Measurements from ENCODE around the gene RFFL.
"Not testable (repeated sequence)": the region's sequence is repeated elsewhere in the genome, so short reads cannot be mapped to it uniquely, and the experiment has no call there.

RFFL gene

GRCh38 chr17:35051183-35051578, 12.3 kb downstream of the RFFL start:
- no peak overlapping the region for H3K4me3 ChIP-seq (replicated peaks; ENCODE audit: low read depth, low read length)
- DNase-seq (ENCODE audit: extremely low read depth, low read depth) = no peak
- TF ChIP-seq CTCF (IDR thresholded peaks at IDR 0.05; ENCODE audit: low read depth, low read length, missing control alignments) = no peak

- DNase-seq (ENCODE audit: extremely low read depth, low read depth) = no peak
- H3K4me3 ChIP-seq (replicated peaks; ENCODE audit: low read depth, low read length) = no peak overlapping the region
- no peak for TF ChIP-seq CTCF (IDR thresholded peaks at IDR 0.05; ENCODE audit: low read depth, low read length, missing control alignments)
Measured at GRCh38 chr17:35050170-35050569, 13.3 kb downstream of the RFFL start.

- TF ChIP-seq CTCF (IDR thresholded peaks at IDR 0.05; ENCODE audit: low read depth, low read length, missing control alignments) = no peak
- no peak overlapping the region for H3K4me3 ChIP-seq (replicated peaks; ENCODE audit: low read depth, low read length)
- no peak for DNase-seq (ENCODE audit: extremely low read depth, low read depth)
Measured at GRCh38 chr17:35048685-35049379, 14.7 kb downstream of the RFFL start.

GRCh38 chr17:35046740-35047283, 16.7 kb downstream of the RFFL start:
- H3K4me3 ChIP-seq (replicated peaks; ENCODE audit: low read depth, low read length) = no peak overlapping the region
- TF ChIP-seq CTCF (IDR thresholded peaks at IDR 0.05; ENCODE audit: low read depth, low read length, missing control alignments) = no peak
- DNase-seq (ENCODE audit: extremely low read depth, low read depth) = no peak

- DNase-seq (ENCODE audit: extremely low read depth, low read depth) = no peak
- no peak for TF ChIP-seq CTCF (IDR thresholded peaks at IDR 0.05; ENCODE audit: low read depth, low read length, missing control alignments)
- H3K4me3 ChIP-seq (replicated peaks; ENCODE audit: low read depth, low read length) = no peak overlapping the region
Measured at GRCh38 chr17:35046245-35046644, 17.3 kb downstream of the RFFL start.

- not testable (repeated sequence) for DNase-seq (ENCODE audit: extremely low read depth, low read depth); H3K4me3 ChIP-seq (replicated peaks; ENCODE audit: low read depth, low read length)
Measured at GRCh38 chr17:35045458-35045979, 18.0 kb downstream of the RFFL start.

GRCh38 chr17:35044181-35044580, 19.3 kb downstream of the RFFL start:
- H3K4me3 ChIP-seq (replicated peaks; ENCODE audit: low read depth, low read length) = no peak overlapping the region
- DNase-seq (ENCODE audit: extremely low read depth, low read depth) = no peak
- no peak for TF ChIP-seq CTCF (IDR thresholded peaks at IDR 0.05; ENCODE audit: low read depth, low read length, missing control alignments)

Data from HFF-Myc (cell line).